ENCODE data around the gene NPAS2. TPM values are rescaled to one million over a fixed set of nuclear protein-coding genes. Genes with fewer than 3 reads are reported as not detected.

The NPAS2 gene
- total RNA-seq, 1 donor from 2014 or later, result 14.6 TPM

DNA sequence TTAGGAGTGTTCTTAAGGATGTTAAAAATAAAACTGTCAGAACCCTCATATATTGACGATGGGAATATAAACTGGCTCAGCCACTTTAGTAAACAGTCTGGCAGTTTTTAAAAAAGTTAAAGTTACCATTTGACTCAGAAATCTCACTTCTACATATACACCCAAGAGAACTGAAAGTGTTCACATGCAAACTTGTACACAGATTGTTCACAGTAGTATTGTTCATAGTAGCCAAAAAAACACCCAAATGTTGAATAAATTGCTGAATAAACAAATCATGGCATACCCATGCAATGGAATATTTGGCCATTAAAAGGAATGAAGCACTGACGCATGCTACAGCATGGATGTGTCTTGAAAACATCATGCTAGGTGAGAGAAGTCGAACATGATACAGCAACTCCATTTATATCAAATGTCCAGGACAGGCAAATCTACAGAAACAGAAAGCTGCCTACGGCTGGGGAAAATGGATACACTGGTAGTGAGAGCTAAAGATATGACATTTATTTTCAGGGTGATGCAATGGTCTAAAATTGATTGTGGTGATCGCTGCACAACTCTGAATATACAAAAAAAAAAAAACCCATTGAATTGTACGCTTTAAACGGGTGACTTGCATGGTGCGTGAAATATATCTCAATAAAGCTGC is 192.2 kb downstream of the NPAS2 start:
- no peak for DNase-seq

DNA sequence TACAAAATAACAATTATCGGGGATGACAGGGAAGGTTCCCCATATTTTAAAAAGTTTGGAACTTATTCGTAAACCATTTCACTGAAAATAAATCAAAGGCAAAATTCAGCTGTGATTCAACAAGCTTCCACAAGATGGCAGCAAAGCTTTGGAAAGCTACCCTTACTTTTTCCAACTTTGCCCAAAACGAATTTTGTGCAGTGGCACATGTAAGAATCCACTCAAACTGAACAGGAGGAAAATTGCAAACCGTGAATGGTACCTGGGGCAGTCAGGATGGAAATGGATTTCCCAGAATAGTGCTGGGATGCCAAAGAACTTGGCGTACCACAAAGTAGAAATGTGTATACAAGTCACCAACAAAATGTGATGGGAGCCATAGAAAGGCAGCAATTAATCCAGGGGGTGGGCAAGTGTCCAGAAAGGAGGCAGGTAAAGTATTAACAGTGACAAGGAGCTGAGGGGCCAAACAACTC is 192.8 kb downstream of the NPAS2 start:
- DNase-seq, result peak; percentile 79

DNA sequence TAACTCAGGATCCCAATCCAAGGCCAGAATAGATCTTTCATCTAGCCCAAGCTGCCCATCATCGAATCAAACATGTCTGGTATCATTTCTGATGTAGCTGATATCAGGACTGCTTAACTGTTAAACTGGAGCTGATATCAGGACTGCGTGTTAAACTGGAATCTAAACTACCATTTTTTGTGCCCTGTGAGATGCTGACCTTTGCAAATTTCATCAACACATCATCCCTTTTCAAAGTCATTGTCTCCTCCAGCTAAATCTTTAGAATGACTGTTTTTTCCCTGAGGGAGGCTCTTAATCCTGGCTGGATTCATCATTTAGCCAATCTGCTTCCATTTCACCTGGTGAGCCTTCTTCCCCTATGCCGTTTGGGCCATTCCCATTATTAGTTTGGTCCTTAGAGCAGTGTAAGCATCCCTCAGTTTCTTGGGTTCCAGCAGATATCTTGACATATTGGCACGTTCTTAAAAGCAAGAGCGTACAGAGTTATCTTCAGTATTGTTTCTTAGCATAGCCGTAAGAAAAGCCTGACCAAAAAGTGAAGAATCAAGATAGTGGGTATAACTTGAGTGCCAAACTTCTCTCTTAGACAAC is 194.4 kb downstream of the NPAS2 start:
- DNase-seq, result no peak

DNA sequence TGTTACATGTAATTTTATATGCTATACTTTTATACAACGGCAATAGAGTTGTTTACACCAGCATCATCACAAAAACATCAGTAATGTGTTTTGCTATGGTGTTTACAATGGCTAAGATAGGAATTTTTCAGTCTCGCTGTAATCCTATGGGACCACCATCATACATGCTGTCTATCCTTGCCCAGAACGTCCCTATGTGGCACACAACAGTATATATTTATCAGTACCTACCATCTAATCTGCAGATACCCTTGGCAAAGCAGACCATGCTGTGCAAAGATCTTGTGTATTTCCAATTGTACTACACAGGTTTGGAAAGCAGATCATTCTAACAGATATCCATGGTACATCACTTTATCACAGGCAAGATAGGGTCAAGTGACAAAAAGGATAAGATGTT is 197.4 kb downstream of the NPAS2 start:
- no peak for DNase-seq

GRCh38 chr2:101018934-101019333 is 199.0 kb downstream of the NPAS2 start:
- DNase-seq, result peak; percentile 27

GRCh38 chr2:101022221-101022620 is 202.3 kb downstream of the NPAS2 start:
- no peak for DNase-seq

DNA sequence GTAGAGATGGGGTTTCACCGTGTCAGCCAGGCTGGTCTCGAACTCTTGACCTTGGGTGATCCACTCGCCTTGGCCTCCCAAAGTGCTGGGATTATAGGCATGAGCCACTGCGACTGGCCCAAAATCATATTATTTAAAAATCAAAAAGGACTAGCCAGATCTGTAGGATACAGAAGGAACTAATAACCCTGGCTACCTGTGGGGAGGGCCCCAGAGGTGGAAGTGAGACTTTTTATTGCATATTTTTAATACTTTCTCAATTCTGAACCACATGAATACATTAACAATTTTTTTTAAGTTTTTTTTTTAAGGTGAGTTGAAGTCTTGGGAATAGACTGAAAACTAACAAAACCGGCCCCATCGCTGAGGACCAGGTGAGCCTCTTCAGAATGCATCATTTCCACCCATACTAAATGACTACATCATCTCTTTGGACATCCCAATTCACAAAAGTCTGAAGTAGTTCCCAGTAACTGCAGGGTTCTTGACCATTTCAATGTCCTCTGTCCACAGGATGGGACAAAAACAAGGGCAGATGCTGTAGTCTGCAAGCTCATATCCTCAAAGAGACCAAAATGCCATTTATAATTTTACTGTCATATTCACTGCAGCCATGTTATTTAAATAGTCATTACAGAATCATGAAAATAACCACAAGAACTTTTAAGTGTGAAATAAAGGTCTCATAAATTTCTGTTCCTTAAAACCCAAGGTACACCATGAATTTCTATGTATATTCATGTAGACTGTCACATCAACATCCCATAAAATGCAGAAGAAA is 203.6 kb downstream of the NPAS2 start:
- no peak for DNase-seq

GRCh38 chr2:101025561-101025960 is 205.6 kb downstream of the NPAS2 start:
- DNase-seq, result no peak

DNA sequence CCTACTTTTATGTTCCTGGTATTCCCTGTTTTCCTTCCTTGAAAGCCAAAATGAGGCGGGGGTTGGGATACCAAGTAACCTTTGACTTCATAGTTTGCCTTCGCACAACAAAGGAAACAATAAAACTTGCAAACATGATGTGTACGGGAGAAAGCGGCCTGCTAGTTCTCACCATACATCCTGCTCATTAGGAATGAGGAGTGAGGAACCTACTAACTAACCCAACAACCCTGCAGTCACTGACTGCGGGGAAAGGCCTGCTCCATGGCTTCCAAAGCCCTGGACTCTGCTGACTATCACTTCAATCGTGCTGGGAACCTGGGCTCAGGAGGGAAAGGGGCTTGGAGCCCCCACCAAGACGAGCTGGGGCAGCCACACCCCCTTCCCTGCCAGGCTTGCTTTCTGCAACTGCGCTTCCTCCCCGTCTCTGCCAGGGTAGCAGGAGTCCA is 206.3 kb downstream of the NPAS2 start:
- no peak for DNase-seq

GRCh38 chr2:101026923-101027469 is 207.1 kb downstream of the NPAS2 start:
- no peak for DNase-seq

GRCh38 chr2:101027852-101028251 is 207.9 kb downstream of the NPAS2 start:
- no peak for DNase-seq

DNA sequence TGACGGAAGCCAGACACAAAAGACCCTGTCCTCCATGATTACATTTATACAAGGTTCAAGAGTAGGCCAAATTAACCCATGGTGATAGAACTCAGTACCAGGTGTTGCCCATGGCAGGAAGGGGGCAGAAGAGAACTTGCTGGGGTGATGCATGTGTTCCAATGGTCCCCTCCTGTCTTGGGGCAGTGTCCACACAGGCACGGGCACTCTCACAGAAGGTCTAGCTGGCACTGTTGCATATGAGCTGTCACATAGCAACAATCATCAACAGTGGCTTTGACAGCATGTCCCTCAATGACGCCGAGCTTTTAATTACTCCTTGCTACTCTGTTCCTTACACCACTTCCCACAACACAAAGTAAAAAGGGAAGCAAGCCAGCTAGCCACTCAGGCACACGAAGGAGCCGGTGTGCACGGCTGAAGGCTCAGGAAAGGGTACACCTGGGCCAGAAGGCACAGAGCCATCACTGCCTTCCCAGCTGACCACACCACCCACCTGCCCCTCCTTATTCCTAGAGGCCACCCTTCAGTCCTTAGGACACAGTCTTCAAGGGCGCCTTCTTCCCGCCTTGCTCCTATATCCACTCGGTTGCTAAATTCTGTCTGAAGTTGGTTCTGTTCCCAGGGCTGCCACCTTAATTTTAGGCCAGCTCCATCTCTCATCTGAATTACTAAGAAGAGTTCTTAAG is 211.1 kb downstream of the NPAS2 start:
- DNase-seq, result no peak

- no peak for DNase-seq
These were observed 212.3 kb downstream of the NPAS2 start for GRCh38 chr2:101032084-101032776.

DNA sequence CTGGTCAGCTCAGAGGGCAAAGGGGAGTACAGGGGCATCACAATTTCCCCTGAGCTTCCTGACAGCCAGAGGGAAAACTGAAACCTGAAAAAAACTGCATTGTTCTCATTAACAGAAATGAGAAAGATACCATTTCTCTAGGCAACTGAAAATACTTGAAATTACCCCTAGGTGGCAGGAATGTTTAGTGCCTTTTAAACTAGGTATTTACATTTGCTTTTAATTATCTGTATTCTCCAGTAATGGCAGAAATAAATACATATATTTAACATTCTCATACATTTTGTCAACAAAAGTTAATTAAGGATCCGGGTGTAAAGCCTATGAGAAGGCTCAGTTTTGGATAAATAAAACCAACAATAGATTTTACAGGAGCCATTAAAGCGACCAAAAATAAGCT is 216.6 kb downstream of the NPAS2 start:
- peak; percentile 43 for DNase-seq

GRCh38 chr2:101037161-101037755 is 217.3 kb downstream of the NPAS2 start:
- no peak for DNase-seq

DNA sequence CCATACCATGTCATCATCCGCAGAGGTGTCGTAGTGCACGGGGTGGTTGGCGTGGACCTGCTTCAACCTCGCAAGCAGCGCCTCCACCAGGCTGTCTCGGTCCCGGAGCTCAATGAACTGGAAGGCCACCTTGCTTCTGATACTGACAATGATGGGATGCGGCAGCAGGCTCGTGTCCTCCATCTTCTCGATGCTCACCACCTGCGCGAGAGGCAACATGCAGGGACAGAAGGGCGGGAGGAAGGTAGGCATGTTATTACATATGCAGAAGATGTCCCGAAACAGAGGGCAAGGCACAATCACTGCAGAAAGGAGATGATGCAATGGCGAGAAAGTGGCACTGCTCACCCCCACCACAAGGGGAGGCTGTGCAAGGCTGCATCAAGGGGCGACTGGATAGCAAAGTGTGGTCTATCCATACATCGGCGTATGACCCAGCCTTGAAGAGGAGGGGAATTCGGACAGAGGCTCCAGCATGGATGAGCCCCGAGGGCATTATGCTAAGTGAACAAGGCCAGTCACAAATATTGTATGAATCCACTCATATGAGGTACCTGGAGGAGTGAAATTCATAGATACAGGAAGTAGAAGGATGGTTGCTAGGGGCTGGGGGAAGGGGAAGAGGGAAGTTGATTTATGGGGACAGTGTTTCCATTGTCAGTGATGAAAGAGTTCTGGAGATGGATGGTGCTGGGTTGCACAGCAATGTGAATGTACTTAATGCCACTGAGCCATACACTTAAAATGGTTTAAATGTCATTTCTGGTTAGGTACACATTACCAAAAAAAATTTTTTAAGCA is 218.7 kb downstream of the NPAS2 start:
- no peak for DNase-seq

DNA sequence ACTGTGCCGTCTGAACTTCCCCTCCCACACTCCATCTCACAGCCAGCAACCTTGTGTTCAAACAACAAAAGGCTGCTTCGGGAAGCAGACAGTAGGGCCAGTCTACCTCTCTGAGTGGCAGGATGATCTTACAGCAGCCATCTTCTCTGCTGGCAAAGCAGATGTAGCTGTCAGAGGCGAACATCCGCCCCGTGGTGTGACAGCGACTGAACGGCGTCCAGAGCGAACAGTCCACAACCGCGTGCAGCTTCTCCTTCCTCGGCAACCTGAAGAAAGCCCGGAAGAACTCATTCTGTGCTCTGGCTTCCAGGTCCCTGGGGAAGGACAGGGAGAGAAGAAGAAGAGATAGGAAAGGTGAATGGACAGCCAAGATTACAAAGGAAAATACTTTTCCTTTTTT is 220.1 kb downstream of the NPAS2 start:
- no peak for DNase-seq

DNA sequence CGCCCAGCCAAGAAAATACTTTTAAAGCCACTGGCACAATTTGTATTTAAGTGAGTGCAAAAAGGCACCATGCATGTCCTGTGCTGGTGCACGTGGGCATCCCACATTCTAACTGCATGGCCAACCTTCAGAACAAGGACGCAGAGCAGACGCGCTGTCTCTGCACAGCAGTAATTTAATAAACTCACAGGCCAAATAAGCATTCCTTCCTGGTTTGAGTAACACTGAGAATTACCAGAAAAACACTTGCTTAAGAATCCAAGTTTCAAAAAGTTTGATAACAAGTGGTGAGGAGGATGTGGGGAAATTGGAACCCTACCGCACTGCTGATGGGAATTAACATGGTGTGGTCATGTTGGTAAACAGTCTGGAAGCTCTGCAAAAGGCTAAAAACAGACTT is 220.8 kb downstream of the NPAS2 start:
- DNase-seq, result no peak

GRCh38 chr2:101041413-101041812 is 221.5 kb downstream of the NPAS2 start:
- DNase-seq, result no peak

- DNase-seq, result no peak
These were observed 225.4 kb downstream of the NPAS2 start for GRCh38 chr2:101045330-101045729.
